ENCODE measurements around the gene ARSG.

DNA sequence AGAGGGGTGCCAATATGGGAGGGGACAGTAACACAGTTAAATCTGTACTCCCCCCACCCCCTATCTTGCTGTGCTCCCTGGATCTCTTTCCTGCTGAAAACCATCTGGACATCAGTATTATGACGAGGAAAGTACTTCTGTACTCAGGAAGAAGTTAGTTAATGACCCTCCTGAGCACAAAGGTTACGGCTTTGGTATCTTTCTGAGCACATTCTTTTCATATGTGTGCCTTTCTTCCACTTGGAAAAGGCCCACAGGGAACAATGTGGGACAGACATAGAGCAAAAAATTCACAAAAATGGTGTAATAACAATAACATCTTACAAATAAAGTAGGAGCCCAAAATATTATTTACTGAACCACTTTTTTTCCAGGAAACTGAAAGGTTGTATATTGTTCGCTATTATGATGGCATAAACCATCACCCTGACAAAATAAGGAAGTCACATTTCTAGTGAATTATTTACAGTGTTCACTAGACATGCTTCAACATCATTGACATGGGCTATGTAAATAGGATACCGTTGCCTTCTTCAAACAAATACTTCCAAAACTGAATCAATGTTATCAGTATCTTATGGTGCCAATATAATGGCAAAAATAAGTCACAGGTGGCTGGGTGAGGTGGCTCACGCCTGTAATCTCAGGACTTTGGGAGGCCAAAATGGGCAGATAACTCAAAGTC is 160.5 kb downstream of the ARSG start:
- TF ChIP-seq, protein P1, sequence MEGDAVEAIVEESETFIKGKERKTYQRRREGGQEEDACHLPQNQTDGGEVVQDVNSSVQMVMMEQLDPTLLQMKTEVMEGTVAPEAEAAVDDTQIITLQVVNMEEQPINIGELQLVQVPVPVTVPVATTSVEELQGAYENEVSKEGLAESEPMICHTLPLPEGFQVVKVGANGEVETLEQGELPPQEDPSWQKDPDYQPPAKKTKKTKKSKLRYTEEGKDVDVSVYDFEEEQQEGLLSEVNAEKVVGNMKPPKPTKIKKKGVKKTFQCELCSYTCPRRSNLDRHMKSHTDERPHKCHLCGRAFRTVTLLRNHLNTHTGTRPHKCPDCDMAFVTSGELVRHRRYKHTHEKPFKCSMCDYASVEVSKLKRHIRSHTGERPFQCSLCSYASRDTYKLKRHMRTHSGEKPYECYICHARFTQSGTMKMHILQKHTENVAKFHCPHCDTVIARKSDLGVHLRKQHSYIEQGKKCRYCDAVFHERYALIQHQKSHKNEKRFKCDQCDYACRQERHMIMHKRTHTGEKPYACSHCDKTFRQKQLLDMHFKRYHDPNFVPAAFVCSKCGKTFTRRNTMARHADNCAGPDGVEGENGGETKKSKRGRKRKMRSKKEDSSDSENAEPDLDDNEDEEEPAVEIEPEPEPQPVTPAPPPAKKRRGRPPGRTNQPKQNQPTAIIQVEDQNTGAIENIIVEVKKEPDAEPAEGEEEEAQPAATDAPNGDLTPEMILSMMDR (IDR thresholded peaks at IDR 0.05; ENCODE audit: low read length): no peak
- TF ChIP-seq EZH2 (IDR thresholded peaks at IDR 0.05; ENCODE audit: borderline replicate concordance, low read length): no peak

Measured in OCI-LY1 (cell line).